Measurements from ENCODE around the gene ZNF860.

DNA sequence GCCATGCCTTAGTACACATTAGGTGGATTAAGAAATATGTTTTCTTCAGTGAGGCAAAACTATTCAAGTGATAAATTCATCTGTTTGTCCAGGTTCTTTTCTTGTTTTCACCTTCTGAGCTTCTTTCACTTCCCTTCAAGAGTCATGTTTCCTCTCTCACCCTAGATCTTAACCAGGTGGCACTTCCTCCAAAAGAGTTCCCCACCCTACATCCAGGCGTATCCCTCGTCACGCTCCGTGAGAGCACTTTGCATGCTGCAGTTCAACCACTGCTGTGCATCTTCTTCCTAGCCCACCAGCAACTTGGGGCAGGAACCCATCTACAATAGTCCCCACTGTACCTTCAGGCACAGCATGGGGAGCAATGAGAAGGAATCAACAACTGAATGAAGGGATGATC, 29.3 kb upstream of the ZNF860 start:
- no peak for TF ChIP-seq MAX (IDR thresholded peaks at IDR 0.05; ENCODE audit: low read depth)
- no peak for TF ChIP-seq CTCF (IDR thresholded peaks at IDR 0.05)
- no peak for TF ChIP-seq RAD21 (IDR thresholded peaks at IDR 0.05; ENCODE audit: low read length)
- TF ChIP-seq RXRA (IDR thresholded peaks at IDR 0.05; ENCODE audit: borderline replicate concordance, low read depth): no peak
- TF ChIP-seq, protein P1, sequence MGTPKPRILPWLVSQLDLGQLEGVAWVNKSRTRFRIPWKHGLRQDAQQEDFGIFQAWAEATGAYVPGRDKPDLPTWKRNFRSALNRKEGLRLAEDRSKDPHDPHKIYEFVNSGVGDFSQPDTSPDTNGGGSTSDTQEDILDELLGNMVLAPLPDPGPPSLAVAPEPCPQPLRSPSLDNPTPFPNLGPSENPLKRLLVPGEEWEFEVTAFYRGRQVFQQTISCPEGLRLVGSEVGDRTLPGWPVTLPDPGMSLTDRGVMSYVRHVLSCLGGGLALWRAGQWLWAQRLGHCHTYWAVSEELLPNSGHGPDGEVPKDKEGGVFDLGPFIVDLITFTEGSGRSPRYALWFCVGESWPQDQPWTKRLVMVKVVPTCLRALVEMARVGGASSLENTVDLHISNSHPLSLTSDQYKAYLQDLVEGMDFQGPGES (IDR thresholded peaks at IDR 0.05; ENCODE audit: low read depth, low read length): no peak
